ENCODE results near the gene ATG9B.

Gene ATG9B

DNA sequence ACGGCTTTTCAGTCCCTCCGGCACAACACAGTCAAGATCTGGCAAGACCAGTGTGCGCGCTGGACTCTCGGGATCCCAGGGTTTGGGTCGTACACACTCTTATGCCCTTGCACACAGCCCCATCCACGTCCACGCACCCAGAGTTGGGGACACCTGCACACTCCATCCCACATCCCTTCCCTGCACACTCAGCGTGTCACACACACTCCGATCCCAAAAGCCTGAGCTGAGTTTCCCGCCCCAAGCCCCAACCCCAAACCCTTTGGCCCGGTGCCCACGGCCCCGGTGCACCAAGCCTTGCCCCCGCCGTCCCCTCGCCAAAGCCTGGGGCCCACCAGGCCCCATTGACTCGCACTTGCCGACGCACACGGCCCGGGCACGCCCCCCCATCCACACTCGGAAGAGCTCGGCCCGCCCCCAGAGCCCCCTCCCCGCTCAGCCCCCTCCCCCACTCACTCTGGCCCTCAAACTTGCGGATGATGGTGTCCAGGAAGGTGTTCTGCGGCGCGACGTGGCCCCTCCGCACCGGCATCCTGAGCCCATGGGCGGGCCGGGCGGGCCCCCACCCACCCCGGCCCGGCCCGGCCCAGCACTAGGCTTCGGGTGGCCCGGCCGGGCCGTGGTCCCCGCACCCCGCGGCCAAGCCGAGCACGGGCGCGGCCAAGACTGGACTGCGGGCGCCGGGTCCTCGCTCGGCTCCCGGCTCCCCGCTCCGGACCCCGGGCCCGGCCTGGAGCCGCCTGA is 46.7 kb downstream of the ATG9B start:
- no peak for DNase-seq

DNA sequence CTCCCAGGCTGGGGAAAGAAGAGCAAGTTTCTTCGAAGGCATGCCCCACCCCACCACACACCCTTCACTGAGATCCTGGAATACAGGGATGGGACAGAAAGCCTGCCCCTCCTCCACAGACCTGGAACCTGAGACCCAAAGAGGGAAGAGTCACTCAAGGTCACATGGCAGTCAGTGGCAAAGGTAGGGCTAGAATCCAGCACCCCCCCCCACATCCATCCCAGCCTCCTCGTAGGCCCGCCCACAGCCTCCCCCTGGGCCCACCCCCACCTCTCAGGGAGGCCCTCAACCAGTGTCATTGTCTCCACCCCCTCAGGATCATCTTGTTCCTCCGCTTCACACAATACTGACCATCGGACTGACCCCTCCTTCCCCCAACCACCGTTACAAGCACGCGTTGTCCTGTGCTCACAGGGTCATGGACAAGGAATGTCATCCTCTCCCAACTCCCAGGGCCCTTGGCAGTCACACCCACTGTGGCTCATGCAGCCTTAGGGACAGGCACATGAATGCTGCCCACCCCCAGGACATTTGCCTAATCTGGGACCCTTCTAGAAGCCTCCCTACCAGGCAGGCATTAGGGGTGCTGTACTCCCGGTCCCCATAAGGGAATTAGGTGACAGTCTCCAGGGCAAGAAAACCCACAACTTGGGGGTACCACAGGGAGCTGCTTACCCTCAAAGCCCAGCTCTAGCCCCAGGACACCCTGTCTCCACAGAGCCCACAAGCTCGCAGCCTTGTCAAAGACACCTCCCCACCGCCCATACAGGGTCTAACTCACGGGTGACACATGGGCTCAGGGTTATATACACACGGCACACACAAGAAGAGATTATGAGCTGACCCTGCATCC is 47.5 kb downstream of the ATG9B start:
- DNase-seq = no peak

GRCh38 chr7:150975536-150976319 is 48.6 kb downstream of the ATG9B start:
- DNase-seq = no peak

- DNase-seq = no peak
These were observed 49.6 kb downstream of the ATG9B start for GRCh38 chr7:150974468-150975391.

DNA sequence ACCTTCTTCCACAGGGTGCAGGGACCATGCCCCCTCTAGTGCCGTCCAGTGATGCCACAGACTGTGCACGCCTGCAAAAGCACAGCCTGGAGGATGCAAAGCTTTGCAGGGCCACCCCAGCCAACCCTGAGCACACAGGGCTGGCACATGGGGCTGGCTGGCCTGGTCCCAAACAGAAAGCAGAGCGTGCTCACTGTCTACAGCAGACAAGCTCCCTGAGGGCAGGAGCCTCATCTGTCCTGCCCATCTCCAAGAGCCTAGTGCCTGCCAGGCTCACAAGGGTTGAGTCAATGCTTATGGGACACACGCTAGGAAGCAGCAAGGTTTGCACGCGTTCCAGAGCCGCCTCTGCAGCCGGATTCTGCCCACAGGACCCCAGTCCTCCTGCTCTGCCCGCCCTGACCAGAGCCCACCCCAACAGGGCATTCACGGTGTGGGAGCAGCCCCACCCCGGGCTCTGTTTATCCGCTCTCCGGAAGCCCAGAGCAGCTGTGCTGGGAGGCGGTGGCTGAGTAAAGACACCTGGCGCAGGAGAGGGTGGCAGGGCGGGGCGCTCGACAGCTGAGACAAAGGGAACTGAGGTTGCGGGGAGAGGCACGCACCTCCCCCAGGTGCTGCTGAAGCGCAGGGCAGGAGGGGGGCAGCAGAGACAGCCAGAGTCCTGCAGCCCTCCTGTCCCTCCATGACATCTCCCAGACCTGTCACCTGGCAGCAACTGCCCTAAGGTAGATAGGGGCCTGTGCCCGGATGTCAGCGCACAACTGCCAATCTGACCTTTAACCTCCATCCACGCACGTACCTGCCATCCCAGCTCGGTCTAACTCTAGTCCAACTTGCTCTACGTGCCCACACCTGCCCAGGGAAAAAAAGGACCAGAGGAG is 50.5 kb downstream of the ATG9B start:
- DNase-seq = no peak

GRCh38 chr7:150972741-150973140 is 51.6 kb downstream of the ATG9B start:
- DNase-seq = no peak

DNA sequence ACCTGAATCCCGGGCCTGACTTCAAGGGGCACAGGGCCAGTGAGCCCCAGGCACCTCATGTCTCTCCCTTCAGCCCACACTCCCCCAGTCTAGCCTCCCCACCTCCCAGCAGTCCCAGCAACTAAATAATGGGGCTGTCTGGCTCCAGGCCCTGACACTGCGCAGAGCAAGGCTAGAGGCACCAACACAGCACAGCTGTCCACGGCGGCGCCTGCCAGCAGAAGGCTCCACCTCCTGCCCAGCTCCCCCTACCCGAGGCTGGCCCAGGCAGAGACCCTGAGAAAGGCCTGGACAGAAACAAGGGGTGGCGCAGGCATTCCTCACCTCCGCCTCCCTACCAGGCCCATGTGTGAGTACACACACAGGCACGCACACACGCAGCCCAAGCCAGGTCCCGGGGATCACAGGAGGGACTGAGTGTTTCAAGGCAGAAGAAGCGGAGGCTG is 52.2 kb downstream of the ATG9B start:
- DNase-seq = no peak

DNA sequence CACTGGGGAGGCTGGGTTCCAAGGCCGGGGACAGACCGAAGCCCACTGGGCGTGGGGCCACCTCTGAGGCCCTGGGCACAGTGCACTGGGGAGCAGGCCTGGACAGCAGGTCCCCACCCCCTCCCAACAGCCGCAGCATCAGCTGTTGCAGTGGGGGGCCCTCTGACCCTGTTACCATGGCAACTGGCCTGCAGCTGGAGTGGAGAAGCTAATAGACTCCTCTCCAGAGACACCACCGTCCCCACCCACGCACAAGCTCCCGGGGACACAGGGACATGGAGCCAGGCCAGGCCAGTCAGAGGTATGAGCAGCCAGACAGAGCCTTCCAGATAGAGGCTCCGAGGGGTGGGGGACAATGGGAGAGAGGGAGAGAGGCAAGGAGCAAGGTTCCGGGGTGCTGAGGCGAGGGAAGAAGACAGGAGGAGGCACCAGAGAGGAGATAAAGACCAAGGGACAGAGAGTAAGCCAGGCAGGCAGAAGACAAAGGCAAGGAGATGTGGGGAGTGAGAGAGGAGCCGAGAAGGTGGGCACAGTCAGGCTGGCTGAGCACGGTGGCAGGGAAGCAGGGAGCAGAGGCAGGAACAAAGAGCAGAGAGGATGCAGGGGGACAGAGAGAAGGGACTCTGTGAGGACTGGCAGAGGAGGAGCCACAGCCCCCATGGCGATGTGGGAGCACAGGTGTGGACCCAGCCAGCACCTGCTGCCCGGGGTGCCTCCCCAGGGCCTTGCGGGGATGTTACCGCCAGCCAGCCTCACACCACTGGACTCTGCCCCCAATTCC is 52.9 kb downstream of the ATG9B start:
- no peak for DNase-seq

DNA sequence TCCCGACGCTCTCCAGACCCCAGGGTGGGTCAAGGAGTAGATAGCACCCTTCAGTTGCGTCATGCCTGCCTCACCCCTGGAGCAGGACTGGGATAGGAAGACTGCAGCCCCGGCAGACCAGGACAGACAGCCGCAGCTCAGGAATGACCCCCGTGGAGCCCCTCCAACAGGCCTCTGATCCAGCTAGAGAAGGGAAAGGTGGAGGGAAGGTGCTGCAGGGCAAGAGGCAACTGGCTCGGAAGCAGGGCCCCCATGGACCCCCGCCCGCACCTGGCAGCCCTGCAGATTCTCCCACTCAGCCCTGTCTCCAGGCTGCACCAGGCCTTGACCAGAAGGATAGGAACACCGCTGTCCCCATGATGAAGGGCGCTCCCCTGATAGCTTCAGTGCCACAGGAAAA is 53.9 kb downstream of the ATG9B start:
- DNase-seq = no peak

GRCh38 chr7:150969475-150969874 is 54.8 kb downstream of the ATG9B start:
- DNase-seq = no peak

DNA sequence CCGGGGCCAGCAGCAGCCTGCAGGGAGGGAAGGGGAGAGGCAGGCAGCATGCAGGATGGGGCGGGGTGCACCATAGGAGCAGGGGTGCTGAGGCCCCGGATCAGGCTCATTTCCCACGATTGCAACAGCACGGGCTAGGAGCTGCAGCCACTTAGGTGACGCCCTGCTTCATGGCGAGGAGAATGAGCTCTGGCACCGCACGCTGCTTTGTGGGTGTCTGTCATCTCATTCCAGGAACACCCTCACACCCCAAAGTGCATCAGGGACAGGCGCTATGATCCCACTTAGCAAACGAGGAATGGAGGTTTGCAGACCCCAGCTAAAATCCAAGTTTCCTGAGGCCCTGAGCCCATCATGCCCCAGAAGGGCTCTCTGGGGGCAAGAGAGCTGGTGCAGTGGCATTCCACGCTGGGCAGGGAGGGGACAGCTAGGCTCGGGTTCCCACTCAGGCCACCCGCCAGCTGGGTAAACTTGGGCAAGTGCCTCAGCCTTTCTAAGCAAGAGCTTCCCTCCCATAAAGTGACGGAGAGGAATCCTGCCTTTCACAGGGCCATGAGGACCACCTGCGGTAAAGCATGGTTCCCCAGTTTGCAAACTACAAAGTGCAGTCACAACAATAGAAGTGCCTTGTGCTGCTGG is 55.4 kb downstream of the ATG9B start:
- no peak for DNase-seq

- DNase-seq = no peak
These were observed 56.1 kb downstream of the ATG9B start for GRCh38 chr7:150968056-150968733.

DNA sequence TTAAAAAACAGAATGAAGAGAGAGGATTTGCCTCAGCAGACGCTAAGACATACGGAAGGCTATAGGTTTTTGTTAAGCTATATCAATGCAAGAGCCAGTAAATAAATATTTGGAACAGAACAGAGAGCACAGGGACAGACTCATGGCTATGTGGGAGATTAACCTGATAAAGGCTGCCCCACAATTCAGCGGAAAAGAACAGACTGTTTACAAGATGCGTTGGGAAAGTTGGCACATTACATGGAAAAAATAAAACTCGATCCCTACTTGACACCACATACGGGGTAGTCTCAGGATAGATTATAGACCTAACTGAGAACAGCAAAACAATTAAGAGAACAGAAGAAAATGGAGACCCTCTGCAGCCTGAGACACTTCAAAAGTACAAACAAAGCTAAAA is 56.9 kb downstream of the ATG9B start:
- no peak for DNase-seq

- DNase-seq = no peak
These were observed 58.3 kb downstream of the ATG9B start for GRCh38 chr7:150966002-150966401.

GRCh38 chr7:150965273-150965830 is 58.9 kb downstream of the ATG9B start:
- no peak for DNase-seq

Data from inflammatory macrophage treated with lipopolysaccharide for 1 hour (primary cell).